BE2C (cell line): ENCODE results near the gene EHD3. TPM values are rescaled to one million over a fixed set of nuclear protein-coding genes. Genes with fewer than 3 reads are reported as not detected.

Experiments
- DNase-seq: peaks from one replicate; pipeline ENCODE4 v3.0.0-alpha.2; 2020
- H3K27me3 ChIP-seq: fragments of 250-450 bp; sonication (Bioruptor Pico); 2 replicates; pipeline ENCODE4 v1.5.1; 2020; ENCODE audit warnings: mild to moderate bottlenecking
- H3K36me3 ChIP-seq: fragments of 250-450 bp; sonication (Bioruptor Pico); 2 replicates; pipeline ENCODE4 v1.5.1; 2020; ENCODE audit warnings: mild to moderate bottlenecking
- H3K4me1 ChIP-seq: fragments of 250-450 bp; sonication (Bioruptor Pico); 2 replicates; pipeline ENCODE4 v1.5.1; 2020
- H3K4me3 ChIP-seq: 2 replicates; pipeline ENCODE4 v1.5.1; 2011; ENCODE audit warnings: low read depth, low read length
- H3K9me3 ChIP-seq: fragments of 250-450 bp; sonication (Bioruptor Pico); 2 replicates; pipeline ENCODE4 v1.5.1; 2020
- CTCF ChIP-seq: IDR thresholded peaks from 2 replicates; pipeline ENCODE4 v1.5.1; 2012; ENCODE audit warnings: mild to moderate bottlenecking, low read depth, low read length
- polyA plus RNA-seq: library from polyadenylated mRNA; unstranded; fragments of >200 nt; gene quantifications from one replicate; pipeline ENCODE4 v1.2.1, GENCODE V29; 2012; ENCODE audit warnings: low read depth, missing spikeins; ENCODE audit not compliant: insufficient read length, insufficient read depth

EHD3 gene
- polyA plus RNA-seq: 5.7 TPM

- DNase-seq: peak; percentile 98
- peak; percentile 86 for TF ChIP-seq CTCF
- no peaks in the 10 kb centered on the region for H3K9me3 ChIP-seq
- no peaks in the 10 kb centered on the region for H3K4me1 ChIP-seq
- peaks cover 19% of the 10 kb centered on the region for H3K27me3 ChIP-seq
- H3K36me3 ChIP-seq: no peaks in the 10 kb centered on the region
- peak within 1 kb of the TSS; percentile 75 for H3K4me3 ChIP-seq
Measured at GRCh38 chr2:31233741-31234682, at the start of gene EHD3. Gene EHD3 (plus strand): TSS chr2:31234152. CDS start chr2:31234622, 470 bp downstream.

DNA sequence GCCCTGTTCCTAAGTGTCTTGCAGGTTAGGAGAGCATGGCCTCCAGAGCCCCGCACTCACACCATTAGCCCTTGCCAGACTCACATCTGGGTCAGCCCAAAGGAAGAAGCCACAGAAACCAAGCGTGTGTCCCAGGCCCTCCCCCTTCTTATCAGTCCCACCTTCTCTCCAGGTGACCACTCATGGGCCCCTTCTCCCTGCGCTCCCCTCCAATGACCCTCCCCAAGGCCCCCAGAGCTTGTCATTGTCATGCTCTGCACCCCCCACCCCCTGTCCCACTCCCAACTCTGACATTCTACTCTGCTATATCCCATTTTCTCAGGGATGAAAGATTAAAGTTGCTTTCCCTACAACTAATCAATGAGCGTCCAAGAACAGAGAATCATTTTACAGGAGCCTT lies 46.8 kb upstream of the EHD3 start:
- H3K36me3 ChIP-seq: no peaks in the 10 kb centered on the region
- DNase-seq: no peak
- no peaks in the 10 kb centered on the region for H3K4me1 ChIP-seq
- no peak for TF ChIP-seq CTCF
- H3K4me3 ChIP-seq: no peak overlapping the region
- H3K27me3 ChIP-seq: peaks cover 7% of the 10 kb centered on the region; the same call in 1 of the 2 replicates
- no peaks in the 10 kb centered on the region for H3K9me3 ChIP-seq

- Histone ChIP-seq H3K36me3 (no peaks in the 10 kb centered on the region), H3K4me1 (no peaks in the 10 kb centered on the region), H3K9me3 (no peaks in the 10 kb centered on the region), H3K4me3 (no peak overlapping the region), H3K27me3 (peaks cover 7% of the 10 kb centered on the region; the same call in 1 of the 2 replicates)
- TF ChIP-seq CTCF: no peak
- no peak for DNase-seq
Measured at GRCh38 chr2:31188131-31188530, 45.8 kb upstream of the EHD3 start.

DNA sequence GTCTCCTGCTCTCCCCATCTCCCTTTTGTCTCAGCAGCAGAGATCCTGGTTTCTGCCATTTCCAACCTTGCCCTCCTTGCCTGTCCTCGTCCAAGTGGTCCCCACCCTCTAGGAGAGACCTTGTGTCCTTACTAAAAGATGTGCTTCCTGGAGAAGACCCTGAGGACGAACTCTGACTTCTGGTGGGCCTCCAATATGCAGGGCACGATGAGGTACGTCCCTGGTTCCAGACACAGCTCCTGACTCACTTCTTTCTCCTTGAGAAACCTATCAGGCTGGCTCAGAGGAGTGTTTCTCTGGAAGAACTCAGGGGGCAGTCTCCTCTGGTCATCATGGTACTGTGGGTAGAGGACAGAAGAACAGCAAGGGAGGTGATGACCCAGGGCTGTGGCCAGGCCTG lies 44.8 kb upstream of the EHD3 start:
- TF ChIP-seq CTCF: no peak
- DNase-seq: no peak
- peaks cover 7% of the 10 kb centered on the region; the same call in 1 of the 2 replicates for H3K27me3 ChIP-seq
- H3K4me1 ChIP-seq: no peaks in the 10 kb centered on the region
- no peak overlapping the region for H3K4me3 ChIP-seq
- H3K36me3 ChIP-seq: no peaks in the 10 kb centered on the region
- no peaks in the 10 kb centered on the region for H3K9me3 ChIP-seq

DNA sequence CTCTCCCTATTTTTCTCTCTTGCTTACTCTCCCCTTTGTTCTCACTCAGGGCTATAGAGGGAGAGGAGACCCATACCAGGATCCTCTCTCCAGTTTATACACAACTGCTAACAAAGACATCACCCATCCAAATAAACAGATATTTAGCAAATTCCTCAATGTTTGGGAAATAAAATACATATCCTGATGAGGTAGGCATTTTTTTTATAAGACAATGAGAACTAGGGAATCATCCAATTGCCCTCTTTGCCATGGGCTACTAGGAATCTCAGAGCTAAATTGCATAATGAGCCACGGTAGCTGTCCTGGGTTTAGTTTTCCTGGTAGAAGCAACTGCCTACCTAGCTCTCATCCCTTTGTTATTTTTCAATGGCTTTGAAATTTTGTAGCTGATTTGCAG lies 43.8 kb upstream of the EHD3 start:
- Histone ChIP-seq H3K27me3 (peaks cover 4% of the 10 kb centered on the region; the same call in 1 of the 2 replicates), H3K4me3 (no peak overlapping the region), H3K4me1 (no peaks in the 10 kb centered on the region), H3K36me3 (no peaks in the 10 kb centered on the region), H3K9me3 (no peaks in the 10 kb centered on the region)
- DNase-seq: no peak
- no peak for TF ChIP-seq CTCF

- Histone ChIP-seq H3K4me3 (no peak overlapping the region), H3K4me1 (no peaks in the 10 kb centered on the region), H3K27me3 (no peaks in the 10 kb centered on the region), H3K36me3 (no peaks in the 10 kb centered on the region), H3K9me3 (no peaks in the 10 kb centered on the region)
- no peak for DNase-seq
- TF ChIP-seq CTCF: no peak
Measured at GRCh38 chr2:31191931-31192330, 42.0 kb upstream of the EHD3 start.
